HCT116 (cell line): Measurements from ENCODE around the gene IGF2BP3. TPM values are rescaled to one million over a fixed set of nuclear protein-coding genes. Genes with fewer than 3 reads are reported as not detected.
A peak's percentile ranks its signal among the peaks of the same experiment; 100 is the strongest.

Experiments used
- ATAC-seq: fragments of 200-7000 bp; cut with Tn5 transposase; 2 replicates; pipeline ENCODE4 v1.9.1; 2020; ENCODE audit warnings: mild to moderate bottlenecking, moderate library complexity
- BruUV-seq: library from RNA; stranded (reverse); fragments of 400-500 nt; replicated peaks from 2 replicates; lab custom pipeline; 2021; lab: Mats Ljungman, UMichigan
- CTCF ChIA-PET: fragments of 300-600 bp; sonication (Branson Sonifier 250); formaldehyde crosslinking; loops from one replicate; lab custom pipeline; 2021; ENCODE audit warnings: antibody characterized with exemption; lab: Charles Lee
- POLR2A ChIA-PET: fragments of 300-600, 350-600 bp; sonication (Branson Sonifier 250); formaldehyde crosslinking; loops from one replicate; lab custom pipeline; 2021; ENCODE audit warnings: antibody characterized with exemption; lab: Charles Lee
- RAD21 ChIA-PET, 2 experiments: fragments of 300-600 bp; sonication (Branson Sonifier 250); formaldehyde crosslinking; loops; one replicate each; lab custom pipeline; 2023; ENCODE audit warnings: low total read pairs in 2 of 2; ENCODE audit not compliant: uncharacterized antibody in 2 of 2, unreplicated experiment in 2 of 2, low non-redundant PET in 1 of 2; lab: Charles Lee
- DNase-seq: peaks from one replicate; pipeline ENCODE4 v3.0.0-alpha.2; 2010; ENCODE audit warnings: low read depth, low spot score
- H2AFZ ChIP-seq: fragments of 200-600 bp; shearing (Covaris generic), sonication (generic); 2 replicates; pipeline ENCODE4 v1.6.1; 2017; ENCODE audit warnings: low read depth, mixed run types, mixed read lengths, antibody characterized with exemption, low read length; ENCODE audit not compliant: poor library complexity, severe bottlenecking
- H3K27ac ChIP-seq: 2 replicates; pipeline ENCODE4 v1.5.1; 2012; ENCODE audit warnings: low read depth, low read length
- H3K27me3 ChIP-seq: fragments of 200-600 bp; sonication (generic); 2 replicates; pipeline ENCODE4 v1.6.1; 2016; ENCODE audit warnings: mixed run types, low read length, mixed read lengths; ENCODE audit not compliant: insufficient read depth
- H3K36me3 ChIP-seq, 2 experiments: fragments of 200-500 bp in 1 of 2; fragments of 200-600 bp in 1 of 2; sonication (Bioruptor generic) in 1 of 2; sonication (generic) in 1 of 2; 2 replicates each; pipeline versions ENCODE4 v1.5.1 to v1.6.1; 2014 to 2016; ENCODE audit warnings: low read length in 2 of 2, inconsistent platforms in 1 of 2, mixed read lengths in 1 of 2, mixed run types in 1 of 2; ENCODE audit not compliant: insufficient read depth in 2 of 2, control insufficient read depth in 1 of 2
- H3K4me1 ChIP-seq, 2 experiments: fragments of 200-600 bp in 1 of 2; sonication (generic) in 1 of 2; 2 replicates each; pipeline versions ENCODE4 v1.5.1 to v1.6.1; 2012 to 2017; ENCODE audit warnings: low read length in 2 of 2, inconsistent platforms in 1 of 2, mild to moderate bottlenecking in 1 of 2, mixed read lengths in 1 of 2, mixed run types in 1 of 2, moderate library complexity in 1 of 2; ENCODE audit not compliant: insufficient read depth in 2 of 2, control insufficient read depth in 1 of 2
- H3K4me2 ChIP-seq: fragments of 200-600 bp; sonication (generic); 2 replicates; pipeline ENCODE4 v1.6.1; 2017; ENCODE audit warnings: mixed run types, low read length, mixed read lengths
- H3K4me3 ChIP-seq, 2 experiments: fragments of 200-600 bp in 1 of 2; sonication (generic) in 1 of 2; replicated peaks in 1 of 2; 2 replicates each; pipeline ENCODE4 v1.5.1; 2011 to 2016; ENCODE audit warnings: low read length in 2 of 2, control low read depth in 1 of 2, low read depth in 1 of 2, mild to moderate bottlenecking in 1 of 2, mixed read lengths in 1 of 2, mixed run types in 1 of 2
- H3K79me2 ChIP-seq: fragments of 200-600 bp; sonication (generic); 2 replicates; pipeline ENCODE4 v1.6.1; 2017; ENCODE audit warnings: mild to moderate bottlenecking, mixed run types, low read length, moderate library complexity, mixed read lengths; ENCODE audit not compliant: insufficient read depth
- H3K9ac ChIP-seq: fragments of 200-600 bp; sonication (generic); 2 replicates; pipeline ENCODE4 v1.6.1; 2016; ENCODE audit warnings: low read length, mixed read lengths
- H3K9me2 ChIP-seq: fragments of 200-600 bp; sonication (generic), shearing (Covaris generic); 2 replicates; pipeline ENCODE4 v1.6.1; 2017; ENCODE audit warnings: mixed run types, mild to moderate bottlenecking, moderate library complexity; ENCODE audit not compliant: insufficient read depth
- H3K9me3 ChIP-seq, 2 experiments: fragments of 200-500 bp in 1 of 2; fragments of 200-600 bp in 1 of 2; sonication (Bioruptor generic) in 1 of 2; sonication (generic) in 1 of 2; 2 replicates each; pipeline ENCODE4 v1.6.1; 2014 to 2017; ENCODE audit warnings: low read length in 2 of 2, mixed read lengths in 2 of 2, inconsistent platforms in 1 of 2, low read depth in 1 of 2, mild to moderate bottlenecking in 1 of 2, mixed run types in 1 of 2, moderate library complexity in 1 of 2; ENCODE audit not compliant: control insufficient read depth in 1 of 2, insufficient read depth in 1 of 2
- H4K20me1 ChIP-seq: fragments of 200-600 bp; sonication (generic), shearing (Covaris generic); 2 replicates; pipeline ENCODE4 v1.6.1; 2017; ENCODE audit warnings: mixed run types, mild to moderate bottlenecking, moderate library complexity; ENCODE audit not compliant: insufficient read depth
- ATF3 ChIP-seq: IDR thresholded peaks from 2 replicates; pipeline ENCODE4 v1.6.1; 2012
- CEBPB ChIP-seq: IDR thresholded peaks from 2 replicates; pipeline ENCODE4 v1.6.1; 2012; ENCODE audit warnings: low read depth
- ELF1 ChIP-seq: IDR thresholded peaks from 2 replicates; pipeline ENCODE4 v1.6.1; 2012; ENCODE audit warnings: low read depth, borderline replicate concordance
- EZH2 ChIP-seq: fragments of 200-600 bp; sonication (generic); IDR thresholded peaks from 2 replicates; pipeline ENCODE4 v1.6.1; 2017; ENCODE audit warnings: antibody characterized with exemption, mixed run types
- FOSL1 ChIP-seq: IDR thresholded peaks from 2 replicates; pipeline ENCODE4 v1.6.1; 2012; ENCODE audit warnings: low read depth
- JUND ChIP-seq: IDR thresholded peaks from 2 replicates; pipeline ENCODE4 v1.6.1; 2012
- MAX ChIP-seq: IDR thresholded peaks from 2 replicates; pipeline ENCODE4 v1.6.1; 2012
- POLR2AphosphoS5 ChIP-seq: IDR thresholded peaks from 2 replicates; pipeline ENCODE4 v1.6.1; 2011; ENCODE audit warnings: mild to moderate bottlenecking, low read depth, low read length, moderate library complexity
- RAD21 ChIP-seq: IDR thresholded peaks from 2 replicates; pipeline ENCODE4 v1.6.1; 2012; ENCODE audit warnings: low read depth, mild to moderate bottlenecking
- SIN3A ChIP-seq: IDR thresholded peaks from 2 replicates; pipeline ENCODE4 v1.6.1; 2012; ENCODE audit warnings: low read depth
- SP1 ChIP-seq: IDR thresholded peaks from 2 replicates; pipeline ENCODE4 v1.6.1; 2012; ENCODE audit warnings: low read depth
- YY1 ChIP-seq: IDR thresholded peaks from 2 replicates; pipeline ENCODE4 v1.6.1; 2011; ENCODE audit warnings: low read length, low read depth, moderate library complexity, mild to moderate bottlenecking; ENCODE audit not compliant: insufficient replicate concordance; ENCODE audit errors: extremely low read depth
- ZBTB33 ChIP-seq: IDR thresholded peaks from 2 replicates; pipeline ENCODE4 v1.6.1; 2011; ENCODE audit warnings: mild to moderate bottlenecking, low read length, moderate library complexity; ENCODE audit not compliant: insufficient replicate concordance; ENCODE audit errors: extremely low read depth
- ZFX ChIP-seq: fragments of 450-650 bp; IDR thresholded peaks from 2 replicates; pipeline ENCODE4 v1.6.1; 2017
- ZNF274 ChIP-seq: fragments of 200-500 bp; sonication (Bioruptor generic); IDR thresholded peaks from 2 replicates; pipeline ENCODE4 v1.6.1; 2014; ENCODE audit warnings: mild to moderate bottlenecking, low read depth, low read length, inconsistent platforms
- intact Hi-C: fragments of 100-400 bp; cut with micrococcal nuclease; formaldehyde crosslinking; loops from 2 replicates; pipeline ENCODE4 v1.10.0; 2022
- total RNA-seq: library from RNA; stranded (reverse); gene quantifications from one replicate; pipeline ENCODE4 v1.2.1, GENCODE V29; 2021; ENCODE audit not compliant: unreplicated experiment
- TF ChIP-seq, protein P1 (sequence below): IDR thresholded peaks from 2 replicates; pipeline ENCODE4 v1.6.1; 2012; ENCODE audit warnings: low read depth

IGF2BP3 gene
- total RNA-seq, 1 experiment from 2014 or later = 79.1 TPM

GRCh38 chr7:23334482-23335056, 135.7 kb downstream of the IGF2BP3 start (continued):
- no peak for TF ChIP-seq YY1
- peak; percentile 69 for TF ChIP-seq POLR2AphosphoS5
- TF ChIP-seq, all 23 proteins: peak for 12

- Histone ChIP-seq H3K4me1 (peaks cover 54 to 57% of the 10 kb centered on the region in 2 experiments), H3K27ac (peak overlapping the region; percentile 48), H3K27me3 (no peaks in the 10 kb centered on the region), H4K20me1 (peaks cover 7% of the 10 kb centered on the region; the same call in 1 of the 2 replicates), H3K9ac (no peak overlapping the region), H2AFZ (no peak overlapping the region), H3K9me2 (no peaks in the 10 kb centered on the region), H3K4me3 (no peak overlapping the region), H3K36me3 (peaks cover 40 to 54% of the 10 kb centered on the region in 2 experiments), H3K79me2 (peaks cover 20% of the 10 kb centered on the region; the same call in 1 of the 2 replicates), H3K4me2 (peak overlapping the region; percentile 32), H3K9me3 (peaks cover 0 to 8% of the 10 kb centered on the region in 2 experiments; a peak in 1 of 4 replicates)
- ChIA-PET POLR2A (no interaction called here), CTCF (interaction anchor here (1.3 kb wide), 1 partner anchor 60 kb away, joined by 3 read pairs; no protein-coding TSS in a partner anchor), RAD21 (no interaction called here)
- no TSS peak for BruUV-seq
- intact Hi-C loops = no loop called here
- no peak for TF ChIP-seq ZFX
- TF ChIP-seq SIN3A = no peak
- TF ChIP-seq ELF1 = no peak
- TF ChIP-seq FOSL1 = peak; percentile 49
- TF ChIP-seq RAD21 = no peak
- TF ChIP-seq SP1 = 0 out of 2 replicates have a peak, but pooled peaks have one; percentile 13
- TF ChIP-seq, protein P1, sequence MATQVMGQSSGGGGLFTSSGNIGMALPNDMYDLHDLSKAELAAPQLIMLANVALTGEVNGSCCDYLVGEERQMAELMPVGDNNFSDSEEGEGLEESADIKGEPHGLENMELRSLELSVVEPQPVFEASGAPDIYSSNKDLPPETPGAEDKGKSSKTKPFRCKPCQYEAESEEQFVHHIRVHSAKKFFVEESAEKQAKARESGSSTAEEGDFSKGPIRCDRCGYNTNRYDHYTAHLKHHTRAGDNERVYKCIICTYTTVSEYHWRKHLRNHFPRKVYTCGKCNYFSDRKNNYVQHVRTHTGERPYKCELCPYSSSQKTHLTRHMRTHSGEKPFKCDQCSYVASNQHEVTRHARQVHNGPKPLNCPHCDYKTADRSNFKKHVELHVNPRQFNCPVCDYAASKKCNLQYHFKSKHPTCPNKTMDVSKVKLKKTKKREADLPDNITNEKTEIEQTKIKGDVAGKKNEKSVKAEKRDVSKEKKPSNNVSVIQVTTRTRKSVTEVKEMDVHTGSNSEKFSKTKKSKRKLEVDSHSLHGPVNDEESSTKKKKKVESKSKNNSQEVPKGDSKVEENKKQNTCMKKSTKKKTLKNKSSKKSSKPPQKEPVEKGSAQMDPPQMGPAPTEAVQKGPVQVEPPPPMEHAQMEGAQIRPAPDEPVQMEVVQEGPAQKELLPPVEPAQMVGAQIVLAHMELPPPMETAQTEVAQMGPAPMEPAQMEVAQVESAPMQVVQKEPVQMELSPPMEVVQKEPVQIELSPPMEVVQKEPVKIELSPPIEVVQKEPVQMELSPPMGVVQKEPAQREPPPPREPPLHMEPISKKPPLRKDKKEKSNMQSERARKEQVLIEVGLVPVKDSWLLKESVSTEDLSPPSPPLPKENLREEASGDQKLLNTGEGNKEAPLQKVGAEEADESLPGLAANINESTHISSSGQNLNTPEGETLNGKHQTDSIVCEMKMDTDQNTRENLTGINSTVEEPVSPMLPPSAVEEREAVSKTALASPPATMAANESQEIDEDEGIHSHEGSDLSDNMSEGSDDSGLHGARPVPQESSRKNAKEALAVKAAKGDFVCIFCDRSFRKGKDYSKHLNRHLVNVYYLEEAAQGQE = no peak
- peak; percentile 40 for TF ChIP-seq CEBPB
- no peak for TF ChIP-seq EZH2
- no peak for TF ChIP-seq ZNF274
- no peak for TF ChIP-seq ATF3
- TF ChIP-seq POLR2AphosphoS5 = no peak
- no peak for TF ChIP-seq ZBTB33
- no peak for TF ChIP-seq YY1
- peak; percentile 46; the same call in 1 of the 2 replicates for TF ChIP-seq JUND
- no peak for TF ChIP-seq MAX
- peak; percentile 35 for ATAC-seq
- no peak for DNase-seq
Observed at GRCh38 chr7:23333671-23334246, 136.5 kb downstream of the IGF2BP3 start.
